Measurements from ENCODE around the gene GPNMB. TPM values are rescaled to one million over a fixed set of nuclear protein-coding genes. Genes with fewer than 3 reads are reported as not detected.

Gene GPNMB
- total RNA-seq, 1 donor from 2014 or later, result 49.6 TPM

- Histone ChIP-seq H3K9ac (ENCODE audit: low read depth in 1 of 3, low read length in 3 of 3) (no peak overlapping the region), H3K27ac (ENCODE audit: low read depth, low read length) (no peak overlapping the region), H3K36me3 (ENCODE audit: control insufficient read depth in 3 of 3, insufficient read depth in 3 of 3, low read length in 3 of 3) (peaks cover 0 to 15% (median 2%) of the 10 kb centered on the region in 3 donors), H3K4me3 (ENCODE audit: low read length in 3 of 3) (no peak overlapping the region), H3K9me3 (ENCODE audit: control insufficient read depth in 3 of 3, low read length in 3 of 3) (no peaks in the 10 kb centered on the region), H3K27me3 (ENCODE audit: control insufficient read depth in 3 of 3, insufficient read depth in 3 of 3, low read length in 3 of 3) (no peaks in the 10 kb centered on the region), H3K4me1 (ENCODE audit: control insufficient read depth in 3 of 3, insufficient read depth in 3 of 3, low read length in 3 of 3) (no peaks in the 10 kb centered on the region)
Measured at GRCh38 chr7:23264916-23265458, 18.4 kb downstream of the GPNMB start.

- no peak overlapping the region for H3K9ac ChIP-seq (ENCODE audit: low read depth in 1 of 3, low read length in 3 of 3)
- H3K36me3 ChIP-seq (ENCODE audit: control insufficient read depth in 3 of 3, insufficient read depth in 3 of 3, low read length in 3 of 3), result peaks cover 0 to 11% (median 2%) of the 10 kb centered on the region in 3 donors
Measured at GRCh38 chr7:23266918-23267317, 20.3 kb downstream of the GPNMB start.

GRCh38 chr7:23267357-23267756, 20.8 kb downstream of the GPNMB start:
- Histone ChIP-seq H3K36me3 (ENCODE audit: control insufficient read depth in 3 of 3, insufficient read depth in 3 of 3, low read length in 3 of 3) (peaks cover 0 to 11% (median 2%) of the 10 kb centered on the region in 3 donors), H3K27me3 (ENCODE audit: control insufficient read depth in 3 of 3, insufficient read depth in 3 of 3, low read length in 3 of 3) (peaks cover 0 to 2% (median 0%) of the 10 kb centered on the region in 3 donors), H3K9ac (ENCODE audit: low read depth in 1 of 3, low read length in 3 of 3) (no peak overlapping the region), H3K27ac (ENCODE audit: low read depth, low read length) (no peak overlapping the region), H3K9me3 (ENCODE audit: control insufficient read depth in 3 of 3, low read length in 3 of 3) (no peaks in the 10 kb centered on the region), H3K4me3 (ENCODE audit: low read length in 3 of 3) (no peak overlapping the region), H3K4me1 (ENCODE audit: control insufficient read depth in 3 of 3, insufficient read depth in 3 of 3, low read length in 3 of 3) (no peaks in the 10 kb centered on the region)

More at GRCh38 chr7:23266918-23267317, 20.3 kb downstream of the GPNMB start:
- Histone ChIP-seq H3K4me1 (ENCODE audit: control insufficient read depth in 3 of 3, insufficient read depth in 3 of 3, low read length in 3 of 3) (no peaks in the 10 kb centered on the region), H3K27ac (ENCODE audit: low read depth, low read length) (no peak overlapping the region), H3K27me3 (ENCODE audit: control insufficient read depth in 3 of 3, insufficient read depth in 3 of 3, low read length in 3 of 3) (peaks cover 0 to 2% (median 0%) of the 10 kb centered on the region in 3 donors), H3K4me3 (ENCODE audit: low read length in 3 of 3) (no peak overlapping the region), H3K9me3 (ENCODE audit: control insufficient read depth in 3 of 3, low read length in 3 of 3) (no peaks in the 10 kb centered on the region)

GRCh38 chr7:23268167-23268566, 21.6 kb downstream of the GPNMB start:
- no peaks in the 10 kb centered on the region for H3K9me3 ChIP-seq (ENCODE audit: control insufficient read depth in 3 of 3, low read length in 3 of 3)
- no peak overlapping the region for H3K27ac ChIP-seq (ENCODE audit: low read depth, low read length)
- no peak overlapping the region for H3K4me3 ChIP-seq (ENCODE audit: low read length in 3 of 3)
- no peaks in the 10 kb centered on the region for H3K4me1 ChIP-seq (ENCODE audit: control insufficient read depth in 3 of 3, insufficient read depth in 3 of 3, low read length in 3 of 3)
- peaks cover 0 to 2% (median 0%) of the 10 kb centered on the region in 3 donors for H3K27me3 ChIP-seq (ENCODE audit: control insufficient read depth in 3 of 3, insufficient read depth in 3 of 3, low read length in 3 of 3)
- no peak overlapping the region for H3K9ac ChIP-seq (ENCODE audit: low read depth in 1 of 3, low read length in 3 of 3)
- H3K36me3 ChIP-seq (ENCODE audit: control insufficient read depth in 3 of 3, insufficient read depth in 3 of 3, low read length in 3 of 3), result peaks cover 0 to 11% (median 2%) of the 10 kb centered on the region in 3 donors

GRCh38 chr7:23268746-23269145, 22.2 kb downstream of the GPNMB start:
- Histone ChIP-seq H3K36me3 (ENCODE audit: control insufficient read depth in 3 of 3, insufficient read depth in 3 of 3, low read length in 3 of 3) (peaks cover 0 to 11% (median 2%) of the 10 kb centered on the region in 3 donors), H3K9ac (ENCODE audit: low read depth in 1 of 3, low read length in 3 of 3) (no peak overlapping the region), H3K9me3 (ENCODE audit: control insufficient read depth in 3 of 3, low read length in 3 of 3) (no peaks in the 10 kb centered on the region), H3K4me3 (ENCODE audit: low read length in 3 of 3) (no peak overlapping the region), H3K4me1 (ENCODE audit: control insufficient read depth in 3 of 3, insufficient read depth in 3 of 3, low read length in 3 of 3) (peaks cover 0 to 3% (median 0%) of the 10 kb centered on the region in 3 donors), H3K27me3 (ENCODE audit: control insufficient read depth in 3 of 3, insufficient read depth in 3 of 3, low read length in 3 of 3) (peaks cover 0 to 2% (median 0%) of the 10 kb centered on the region in 3 donors), H3K27ac (ENCODE audit: low read depth, low read length) (no peak overlapping the region)

GRCh38 chr7:23272275-23272674, 25.7 kb downstream of the GPNMB start:
- H3K36me3 ChIP-seq (ENCODE audit: control insufficient read depth in 3 of 3, insufficient read depth in 3 of 3, low read length in 3 of 3), result peaks cover 0 to 6% (median 0%) of the 10 kb centered on the region in 3 donors

GRCh38 chr7:23273141-23273599, 26.6 kb downstream of the GPNMB start:
- Histone ChIP-seq H3K27me3 (ENCODE audit: control insufficient read depth in 3 of 3, insufficient read depth in 3 of 3, low read length in 3 of 3) (peaks cover 0 to 2% (median 0%) of the 10 kb centered on the region in 3 donors), H3K4me1 (ENCODE audit: control insufficient read depth in 3 of 3, insufficient read depth in 3 of 3, low read length in 3 of 3) (peaks cover 0 to 3% (median 0%) of the 10 kb centered on the region in 3 donors), H3K4me3 (ENCODE audit: low read length in 3 of 3) (peak overlapping the region; percentile 39 to 72 (median 63)), H3K9me3 (ENCODE audit: control insufficient read depth in 3 of 3, low read length in 3 of 3) (no peaks in the 10 kb centered on the region), H3K36me3 (ENCODE audit: control insufficient read depth in 3 of 3, insufficient read depth in 3 of 3, low read length in 3 of 3) (peaks cover 0 to 6% (median 0%) of the 10 kb centered on the region in 3 donors), H3K27ac (ENCODE audit: low read depth, low read length) (peak overlapping the region; percentile 72), H3K9ac (ENCODE audit: low read depth in 1 of 3, low read length in 3 of 3) (peak overlapping the region; percentile 54 to 62 (median 54))

More at GRCh38 chr7:23272275-23272674, 25.7 kb downstream of the GPNMB start:
- no peak overlapping the region for H3K9ac ChIP-seq (ENCODE audit: low read depth in 1 of 3, low read length in 3 of 3)
- H3K4me3 ChIP-seq (ENCODE audit: low read length in 3 of 3), result no peak overlapping the region
- no peaks in the 10 kb centered on the region for H3K9me3 ChIP-seq (ENCODE audit: control insufficient read depth in 3 of 3, low read length in 3 of 3)
- peaks cover 0 to 3% (median 0%) of the 10 kb centered on the region in 3 donors for H3K4me1 ChIP-seq (ENCODE audit: control insufficient read depth in 3 of 3, insufficient read depth in 3 of 3, low read length in 3 of 3)
- H3K27ac ChIP-seq (ENCODE audit: low read depth, low read length), result no peak overlapping the region
- H3K27me3 ChIP-seq (ENCODE audit: control insufficient read depth in 3 of 3, insufficient read depth in 3 of 3, low read length in 3 of 3), result peaks cover 0 to 2% (median 0%) of the 10 kb centered on the region in 3 donors

GRCh38 chr7:23275912-23276311, 29.3 kb downstream of the GPNMB start:
- Histone ChIP-seq H3K9ac (ENCODE audit: low read depth in 1 of 3, low read length in 3 of 3) (no peak overlapping the region), H3K4me3 (ENCODE audit: low read length in 3 of 3) (no peak overlapping the region), H3K4me1 (ENCODE audit: control insufficient read depth in 3 of 3, insufficient read depth in 3 of 3, low read length in 3 of 3) (peaks cover 0 to 12% (median 4%) of the 10 kb centered on the region in 3 donors), H3K36me3 (ENCODE audit: control insufficient read depth in 3 of 3, insufficient read depth in 3 of 3, low read length in 3 of 3) (peaks cover 0 to 3% (median 0%) of the 10 kb centered on the region in 3 donors), H3K27me3 (ENCODE audit: control insufficient read depth in 3 of 3, insufficient read depth in 3 of 3, low read length in 3 of 3) (no peaks in the 10 kb centered on the region), H3K27ac (ENCODE audit: low read depth, low read length) (no peak overlapping the region), H3K9me3 (ENCODE audit: control insufficient read depth in 3 of 3, low read length in 3 of 3) (no peaks in the 10 kb centered on the region)

- H3K4me1 ChIP-seq (ENCODE audit: control insufficient read depth in 3 of 3, insufficient read depth in 3 of 3, low read length in 3 of 3), result peaks cover 0 to 12% (median 4%) of the 10 kb centered on the region in 3 donors
- H3K36me3 ChIP-seq (ENCODE audit: control insufficient read depth in 3 of 3, insufficient read depth in 3 of 3, low read length in 3 of 3), result peaks cover 0 to 3% (median 0%) of the 10 kb centered on the region in 3 donors
- H3K9ac ChIP-seq (ENCODE audit: low read depth in 1 of 3, low read length in 3 of 3), result no peak overlapping the region
- H3K4me3 ChIP-seq (ENCODE audit: low read length in 3 of 3), result no peak overlapping the region
- no peaks in the 10 kb centered on the region for H3K27me3 ChIP-seq (ENCODE audit: control insufficient read depth in 3 of 3, insufficient read depth in 3 of 3, low read length in 3 of 3)
- H3K9me3 ChIP-seq (ENCODE audit: control insufficient read depth in 3 of 3, low read length in 3 of 3), result no peaks in the 10 kb centered on the region
- no peak overlapping the region for H3K27ac ChIP-seq (ENCODE audit: low read depth, low read length)
Measured at GRCh38 chr7:23276376-23276775, 29.8 kb downstream of the GPNMB start.

GRCh38 chr7:23276947-23277346, 30.4 kb downstream of the GPNMB start:
- no peak overlapping the region for H3K27ac ChIP-seq (ENCODE audit: low read depth, low read length)
- H3K36me3 ChIP-seq (ENCODE audit: control insufficient read depth in 3 of 3, insufficient read depth in 3 of 3, low read length in 3 of 3), result peaks cover 0 to 3% (median 0%) of the 10 kb centered on the region in 3 donors
- H3K4me3 ChIP-seq (ENCODE audit: low read length in 3 of 3), result no peak overlapping the region
- no peak overlapping the region for H3K9ac ChIP-seq (ENCODE audit: low read depth in 1 of 3, low read length in 3 of 3)
- peaks cover 0 to 12% (median 4%) of the 10 kb centered on the region in 3 donors for H3K4me1 ChIP-seq (ENCODE audit: control insufficient read depth in 3 of 3, insufficient read depth in 3 of 3, low read length in 3 of 3)
- no peaks in the 10 kb centered on the region for H3K27me3 ChIP-seq (ENCODE audit: control insufficient read depth in 3 of 3, insufficient read depth in 3 of 3, low read length in 3 of 3)
- no peaks in the 10 kb centered on the region for H3K9me3 ChIP-seq (ENCODE audit: control insufficient read depth in 3 of 3, low read length in 3 of 3)

Measured in skeletal muscle tissue (tissue), 4 donors.